ENCODE results near the gene CTNNBL1.

- TF ChIP-seq CTCF (IDR thresholded peaks at IDR 0.05; ENCODE audit: insufficient read depth, low read length) (no peak), POLR2AphosphoS5 (IDR thresholded peaks at IDR 0.05; ENCODE audit: low read depth) (no peak), GABPA (IDR thresholded peaks at IDR 0.05; ENCODE audit: low read depth) (no peak), REST (IDR thresholded peaks at IDR 0.05; ENCODE audit: insufficient replicate concordance, low read depth) (no peak)
Observed at GRCh38 chr20:37735541-37735940, 41.7 kb downstream of the CTNNBL1 start.
